HepG2 (cell line): Measurements from ENCODE around the gene ZSCAN32. TPM values are rescaled to one million over a fixed set of nuclear protein-coding genes. Genes with fewer than 3 reads are reported as not detected.
A peak's percentile ranks its signal among the peaks of the same experiment; 100 is the strongest.

ENCODE experiments used
- BCLAF1 ChIP-seq: fragments of 450-650 bp; IDR thresholded peaks from 2 replicates; pipeline ENCODE4 v1.6.1; 2017; ENCODE audit warnings: mild to moderate bottlenecking
- CTCF ChIP-seq: sonication (generic); formaldehyde crosslinking; IDR thresholded peaks from 2 replicates; pipeline ENCODE4 v1.5.0; 2020; ENCODE audit warnings: mild to moderate bottlenecking, missing genetic modification reagents, moderate library complexity
- FOXA3 ChIP-seq: IDR thresholded peaks from 2 replicates; pipeline ENCODE4 v1.6.1; 2016; ENCODE audit warnings: missing genetic modification reagents, missing compliant biosample characterization
- GATAD2A ChIP-seq: IDR thresholded peaks from 2 replicates; pipeline ENCODE4 v1.6.1; 2016
- GPN1 ChIP-seq: sonication (generic); formaldehyde crosslinking; IDR thresholded peaks from 2 replicates; pipeline ENCODE4 v1.5.1; 2020; ENCODE audit warnings: missing genetic modification reagents, borderline replicate concordance
- NCOA2 ChIP-seq: sonication (generic); formaldehyde crosslinking; IDR thresholded peaks from 2 replicates; pipeline ENCODE4 v1.8.0; 2022; ENCODE audit warnings: inconsistent platforms
- NFIC ChIP-seq: IDR thresholded peaks from 2 replicates; pipeline ENCODE4 v1.6.1; 2012; ENCODE audit warnings: mild to moderate bottlenecking, low read length, inconsistent platforms
- PLSCR1 ChIP-seq: sonication (generic); formaldehyde crosslinking; IDR thresholded peaks from 2 replicates; pipeline ENCODE4 v1.5.0; 2020; ENCODE audit warnings: missing genetic modification reagents, mild to moderate bottlenecking, borderline replicate concordance
- RFX1 ChIP-seq: fragments of 450-650 bp; IDR thresholded peaks from 2 replicates; pipeline ENCODE4 v1.6.1; 2017
- RORA ChIP-seq: sonication (generic); formaldehyde crosslinking; IDR thresholded peaks from 2 replicates; pipeline ENCODE4 v1.5.0; 2020; ENCODE audit warnings: mild to moderate bottlenecking, missing genetic modification reagents, moderate library complexity
- ZBTB42 ChIP-seq: sonication (generic); formaldehyde crosslinking; IDR thresholded peaks from 2 replicates; pipeline ENCODE4 v1.5.0; 2020; ENCODE audit warnings: mild to moderate bottlenecking, missing genetic modification reagents
- ZC3H13 ChIP-seq: sonication (generic); formaldehyde crosslinking; IDR thresholded peaks from 2 replicates; pipeline ENCODE4 v1.8.1; 2023; ENCODE audit warnings: mild to moderate bottlenecking, missing genetic modification reagents, moderate library complexity
- ZNF230 ChIP-seq: sonication (generic); formaldehyde crosslinking; IDR thresholded peaks from 2 replicates; pipeline ENCODE4 v1.4.0; 2020; ENCODE audit warnings: mild to moderate bottlenecking, missing genetic modification reagents
- ZNF24 ChIP-seq: fragments of 450-650 bp; IDR thresholded peaks from 2 replicates; pipeline ENCODE4 v1.6.1; 2017; ENCODE audit warnings: antibody characterized with exemption, mild to moderate bottlenecking
- ZNF263 ChIP-seq: sonication (generic); formaldehyde crosslinking; IDR thresholded peaks from 2 replicates; pipeline ENCODE4 v1.4.0; 2020; ENCODE audit warnings: missing genetic modification reagents
- ZNF501 ChIP-seq: sonication (generic); formaldehyde crosslinking; IDR thresholded peaks from 2 replicates; pipeline ENCODE4 v1.5.1; 2020; ENCODE audit warnings: mild to moderate bottlenecking, moderate library complexity, missing genetic modification reagents
- ZNF574 ChIP-seq: sonication (generic); formaldehyde crosslinking; IDR thresholded peaks from 2 replicates; pipeline ENCODE4 v1.4.0; 2020; ENCODE audit warnings: missing genetic modification reagents
- ZNF629 ChIP-seq: sonication (generic); formaldehyde crosslinking; conservative IDR thresholded peaks from 2 replicates; pipeline ENCODE4 v1.5.0; 2020; ENCODE audit warnings: missing genetic modification reagents
- ZNF761 ChIP-seq: sonication (generic); formaldehyde crosslinking; conservative IDR thresholded peaks from 2 replicates; pipeline ENCODE4 v1.4.0; 2020; ENCODE audit warnings: mild to moderate bottlenecking, missing genetic modification reagents
- ZNF891 ChIP-seq: sonication (generic); formaldehyde crosslinking; IDR thresholded peaks from 2 replicates; pipeline ENCODE4 v1.5.0; 2020; ENCODE audit warnings: mild to moderate bottlenecking, missing genetic modification reagents
- ZSCAN9 ChIP-seq: IDR thresholded peaks from 2 replicates; pipeline ENCODE4 v1.6.1; 2016; ENCODE audit warnings: borderline replicate concordance
- polyA plus RNA-seq, 8 experiments: library from polyadenylated mRNA; depleted of rRNA in 3 of 8; stranded (reverse) in 7 of 8; unstranded in 1 of 8; fragments of >200 nt; fragmentation: Illumina TruSeq in 4 of 8; extraction: Trizol in 4 of 8; gene quantifications; 2 replicates each; pipeline versions ENCODE4 v1.2.1 to v1.2.3, GENCODE V29; 2011 to 2016; ENCODE audit warnings: low read depth in 4 of 8, missing spikeins in 1 of 8, mixed read lengths in 1 of 8; ENCODE audit not compliant: insufficient read depth in 1 of 8
- total RNA-seq, 5 experiments: library from RNA; depleted of rRNA; stranded (reverse); fragments of >200 nt; fragmentation: Illumina TruSeq; extraction: Trizol; gene quantifications; 2 replicates each; pipeline ENCODE4 v1.2.3, GENCODE V29; 2016; ENCODE audit warnings: low read depth in 1 of 5

ZSCAN32 gene
- total and polyA plus RNA-seq, 2 of the 13 experiments (the other 11 are each of a cell fraction or from before 2014, with no cell fraction given): 10.7 to 12.8 TPM

- TF ChIP-seq CTCF (CRISPR knock-in tag): peak; percentile 18; the same call in 1 of the 2 replicates
- peak; percentile 67; the same call in 1 of the 2 replicates for TF ChIP-seq FOXA3
- 0 out of 2 replicates have a peak, but pooled peaks have one; percentile 45 for TF ChIP-seq ZNF761 (CRISPR knock-in tag)
- no peak for TF ChIP-seq NCOA2 (CRISPR knock-in tag)
- TF ChIP-seq ZNF24: no peak
- peak; percentile 83; the same call in 1 of the 2 replicates for TF ChIP-seq ZNF501
- no peak for TF ChIP-seq ZNF230 (CRISPR knock-in tag)
- TF ChIP-seq NFIC: no peak
- no peak for TF ChIP-seq BCLAF1
- TF ChIP-seq ZBTB42 (CRISPR knock-in tag): no peak
- peak; percentile 92 for TF ChIP-seq ZNF574 (CRISPR knock-in tag)
- TF ChIP-seq ZNF263 (CRISPR knock-in tag): no peak; the same call in 1 of the 2 replicates
- no peak; the same call in 1 of the 2 replicates for TF ChIP-seq ZSCAN9 (CRISPR knock-in tag)
- 0 out of 2 replicates have a peak, but pooled peaks have one; percentile 60 for TF ChIP-seq ZC3H13 (CRISPR knock-in tag)
- peak; percentile 44; the same call in 1 of the 2 replicates for TF ChIP-seq PLSCR1 (CRISPR knock-in tag)
- no peak; the same call in 1 of the 2 replicates for TF ChIP-seq ZNF629
- peak; percentile 13; the same call in 1 of the 2 replicates for TF ChIP-seq GATAD2A (CRISPR knock-in tag)
- no peak for TF ChIP-seq RORA
- peak; percentile 71; the same call in 1 of the 2 replicates for TF ChIP-seq ZNF891 (CRISPR knock-in tag)
- no peak for TF ChIP-seq GPN1 (CRISPR knock-in tag)
- TF ChIP-seq RFX1: no peak
Measured at GRCh38 chr16:3400779-3401688, at the start of gene ZSCAN32, which contains the start of gene ZNF174 (continued).
